GM10266 (cell line): ENCODE data around the gene ZNF516.

Experiments used
- DNase-seq: peaks from one replicate; pipeline ENCODE4 v3.0.0; 2012; ENCODE audit errors: extremely low spot score
- TF ChIP-seq, protein P1 (sequence below): IDR thresholded peaks from 2 replicates; pipeline ENCODE4 v1.5.1; 2012; ENCODE audit warnings: mild to moderate bottlenecking, low read depth; ENCODE audit not compliant: control insufficient read depth, insufficient read depth; ENCODE audit errors: missing control alignments

The ZNF516 gene

DNA sequence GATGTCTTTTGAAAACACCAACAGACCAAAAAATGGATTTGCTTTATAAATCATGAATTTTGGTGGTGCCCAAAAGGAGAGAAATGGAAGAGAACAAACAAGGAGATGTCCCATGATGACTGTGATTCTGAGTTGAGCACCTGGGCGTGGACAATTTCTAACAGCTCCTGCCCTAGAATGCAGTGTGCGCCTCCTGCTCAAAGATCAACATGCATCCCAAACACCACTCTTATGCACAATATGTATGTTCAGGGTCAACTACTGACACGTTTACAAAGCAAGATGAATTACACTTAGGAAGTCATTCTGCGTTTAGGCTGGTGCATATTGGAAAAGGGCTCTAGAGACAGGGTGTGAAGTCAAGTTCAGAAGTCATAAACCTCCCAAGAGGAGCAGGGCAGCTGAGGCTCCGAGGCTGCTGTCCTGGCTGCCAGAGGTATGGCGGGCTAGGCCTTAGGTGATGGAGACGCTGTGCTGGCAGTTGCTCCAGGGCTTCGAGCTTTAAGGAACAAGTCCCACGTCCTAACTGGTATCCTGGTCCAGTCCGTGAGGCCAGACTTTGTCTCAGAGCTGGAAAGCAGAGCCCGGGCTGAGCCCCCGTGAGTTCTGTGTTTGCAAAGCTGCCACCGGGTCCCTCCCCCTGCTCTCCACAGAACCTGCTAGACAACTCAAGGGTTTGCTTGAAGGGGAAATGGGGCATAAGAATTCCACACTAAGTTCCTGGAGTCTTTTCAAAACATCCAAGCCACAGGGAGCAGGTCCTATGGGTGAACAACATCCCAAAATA lies 74.0 kb downstream of the ZNF516 start:
- DNase-seq, result no peak

DNA sequence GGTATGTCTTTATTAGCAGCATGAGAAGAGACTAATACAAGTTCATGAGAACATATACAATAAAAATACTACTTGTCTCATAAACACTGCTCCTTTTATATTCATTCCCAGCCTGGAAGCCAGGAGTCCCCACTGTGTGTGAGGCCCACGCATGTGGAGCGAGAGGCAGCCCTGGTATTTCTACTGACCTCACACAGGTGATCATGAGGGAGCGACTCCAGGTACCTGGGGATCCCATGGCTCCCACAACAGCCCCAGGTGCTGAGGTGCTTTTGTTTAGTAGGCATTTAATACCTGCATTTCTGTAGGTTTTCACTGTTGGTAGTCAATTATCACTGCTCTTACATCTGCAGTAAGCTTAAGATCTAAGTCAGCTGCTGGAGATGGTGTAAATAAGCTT lies 75.2 kb downstream of the ZNF516 start:
- DNase-seq, result no peak
- TF ChIP-seq, protein P1, sequence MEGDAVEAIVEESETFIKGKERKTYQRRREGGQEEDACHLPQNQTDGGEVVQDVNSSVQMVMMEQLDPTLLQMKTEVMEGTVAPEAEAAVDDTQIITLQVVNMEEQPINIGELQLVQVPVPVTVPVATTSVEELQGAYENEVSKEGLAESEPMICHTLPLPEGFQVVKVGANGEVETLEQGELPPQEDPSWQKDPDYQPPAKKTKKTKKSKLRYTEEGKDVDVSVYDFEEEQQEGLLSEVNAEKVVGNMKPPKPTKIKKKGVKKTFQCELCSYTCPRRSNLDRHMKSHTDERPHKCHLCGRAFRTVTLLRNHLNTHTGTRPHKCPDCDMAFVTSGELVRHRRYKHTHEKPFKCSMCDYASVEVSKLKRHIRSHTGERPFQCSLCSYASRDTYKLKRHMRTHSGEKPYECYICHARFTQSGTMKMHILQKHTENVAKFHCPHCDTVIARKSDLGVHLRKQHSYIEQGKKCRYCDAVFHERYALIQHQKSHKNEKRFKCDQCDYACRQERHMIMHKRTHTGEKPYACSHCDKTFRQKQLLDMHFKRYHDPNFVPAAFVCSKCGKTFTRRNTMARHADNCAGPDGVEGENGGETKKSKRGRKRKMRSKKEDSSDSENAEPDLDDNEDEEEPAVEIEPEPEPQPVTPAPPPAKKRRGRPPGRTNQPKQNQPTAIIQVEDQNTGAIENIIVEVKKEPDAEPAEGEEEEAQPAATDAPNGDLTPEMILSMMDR, result no peak

More for the DNA sequence above, 74.0 kb downstream of the ZNF516 start:
- TF ChIP-seq, protein P1, result no peak

DNA sequence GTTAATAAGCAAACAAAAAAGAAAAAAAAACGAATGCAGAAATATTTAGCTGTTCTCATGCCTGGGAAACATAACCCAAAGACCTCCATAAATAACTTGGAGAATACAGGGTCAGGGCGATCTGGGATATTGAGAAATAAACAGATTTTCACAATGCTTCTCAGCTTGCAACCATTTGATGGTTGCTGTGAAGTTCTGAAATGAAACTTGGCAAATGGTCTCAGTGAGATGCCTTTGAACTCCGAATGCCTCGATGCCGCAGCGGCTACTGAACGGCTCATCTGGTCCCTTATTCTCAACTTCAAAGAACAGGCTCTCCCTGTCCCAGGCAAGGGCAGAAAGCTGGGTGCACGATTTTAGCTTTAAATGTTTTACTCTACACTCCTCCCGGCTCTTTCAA lies 78.1 kb downstream of the ZNF516 start:
- no peak for DNase-seq
- TF ChIP-seq, protein P1, result no peak

DNA sequence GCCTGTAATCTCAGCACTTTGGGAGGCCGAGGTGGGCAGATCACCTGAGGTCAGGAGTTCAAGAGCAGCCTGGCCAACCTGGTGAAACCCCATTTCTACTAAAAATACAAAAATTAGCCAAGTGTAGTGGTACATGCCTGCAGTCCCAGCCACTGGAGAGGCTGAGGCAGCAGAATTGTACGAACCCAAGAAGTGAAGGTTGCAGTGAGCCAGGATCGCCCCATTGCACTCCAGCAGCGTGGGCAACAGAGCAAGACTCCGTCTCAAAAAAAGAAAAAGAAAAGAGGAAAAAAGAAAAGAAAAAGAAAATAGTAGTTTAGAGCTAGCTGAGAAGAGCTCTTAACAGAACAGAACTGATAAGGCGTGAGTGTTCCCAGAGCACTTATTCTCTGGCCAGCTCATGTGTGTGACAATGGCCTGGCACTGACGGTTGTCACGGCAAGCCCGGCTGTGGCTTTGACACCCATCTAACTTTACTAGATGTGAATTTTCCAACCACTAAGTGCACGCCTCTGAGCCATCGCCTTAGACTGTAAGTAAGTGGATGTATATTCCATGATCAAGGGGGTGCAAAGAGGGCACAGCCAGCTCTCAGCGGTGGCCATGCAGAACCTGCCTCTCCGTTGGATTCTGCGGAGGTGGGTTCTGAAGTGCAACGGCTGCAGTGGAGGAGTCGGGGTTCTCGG lies 80.0 kb downstream of the ZNF516 start:
- DNase-seq, result no peak
- TF ChIP-seq, protein P1, result no peak

DNA sequence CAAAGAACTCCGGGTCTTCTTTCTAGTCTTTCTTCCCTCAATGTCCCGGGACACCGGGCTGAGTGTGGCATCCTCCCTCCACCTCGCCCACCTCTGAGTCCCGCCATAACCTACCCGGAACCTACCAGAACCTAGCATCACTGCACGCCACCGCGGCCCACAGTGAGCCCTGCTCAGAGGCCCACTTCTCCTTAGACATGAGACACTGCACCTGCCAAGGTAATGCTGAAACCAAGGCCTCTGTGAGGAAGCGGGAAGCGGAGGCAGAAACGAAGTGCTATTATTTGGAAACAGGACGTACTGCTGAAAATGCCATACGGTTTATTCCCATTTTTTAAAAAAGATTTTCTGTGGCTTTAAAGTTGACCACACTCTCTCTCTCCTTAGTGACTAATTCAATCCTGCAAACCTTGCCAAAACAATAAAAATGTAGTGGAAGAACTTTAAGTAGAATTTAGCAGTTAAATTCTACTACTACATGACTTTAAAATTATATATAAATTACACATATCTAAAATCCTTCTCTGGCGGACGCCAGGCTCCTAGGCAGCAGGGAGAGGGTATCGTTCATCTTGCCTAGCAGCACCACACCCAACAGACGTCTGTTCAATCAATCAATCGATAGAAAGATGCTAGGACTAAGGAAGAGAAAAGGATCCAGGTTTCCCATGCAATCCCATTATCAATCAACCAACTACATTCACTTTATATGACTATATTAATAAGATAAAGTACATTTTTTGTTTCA lies 82.0 kb downstream of the ZNF516 start:
- DNase-seq, result no peak
- TF ChIP-seq, protein P1, result no peak

DNA sequence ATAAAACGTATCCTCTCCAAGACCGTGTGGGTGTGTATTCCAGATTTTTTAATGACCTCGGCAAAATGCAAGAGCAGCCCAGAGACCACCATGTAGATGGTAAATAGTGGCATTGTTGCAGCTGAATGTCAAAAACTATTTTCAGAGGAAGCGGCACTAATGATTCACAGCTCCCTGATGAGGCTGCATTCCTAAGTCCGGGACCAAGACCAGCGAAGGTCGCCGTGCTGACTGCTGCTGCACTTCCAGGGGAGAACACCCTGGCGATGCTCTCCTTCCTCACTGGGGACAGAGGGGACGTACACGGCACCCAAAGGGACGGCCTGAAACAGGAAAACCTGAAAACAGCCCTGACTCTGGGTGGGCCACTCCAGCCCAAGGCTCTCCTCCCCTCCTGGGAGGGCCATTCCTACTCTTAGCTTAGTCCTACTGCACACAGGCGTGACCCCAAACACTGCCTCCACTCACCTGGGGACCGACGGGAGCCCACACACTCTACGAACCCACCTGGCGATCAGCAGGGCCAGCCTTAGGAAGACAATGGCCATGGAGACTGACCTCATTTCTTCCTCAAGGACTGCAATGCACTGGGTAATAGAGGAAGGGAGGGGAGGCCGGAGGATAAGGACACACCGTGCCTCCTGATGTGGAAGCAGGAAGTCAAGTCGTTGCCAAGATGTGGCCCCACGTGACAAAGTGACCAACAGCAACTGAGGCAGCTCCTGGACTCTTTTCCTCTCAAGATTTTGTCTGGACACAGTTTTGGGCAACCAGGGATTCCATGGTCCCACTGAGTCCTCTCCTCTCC lies 82.8 kb downstream of the ZNF516 start:
- DNase-seq, result no peak
- TF ChIP-seq, protein P1, result no peak
